K562 (cell line): Measurements from ENCODE around the gene COQ3. TPM values are rescaled to one million over a fixed set of nuclear protein-coding genes. Genes with fewer than 3 reads are reported as not detected.

Source experiments
- ARID2 ChIP-seq: fragments of 450-650 bp; IDR thresholded peaks from 2 replicates; pipeline ENCODE4 v1.6.1; 2017; ENCODE audit warnings: antibody characterized with exemption, mild to moderate bottlenecking
- ARID3A ChIP-seq: IDR thresholded peaks from 2 replicates; pipeline ENCODE4 v1.6.1; 2012; ENCODE audit warnings: low read depth, low read length, improper control_type of control experiment, borderline replicate concordance
- CTBP1 ChIP-seq: fragments of 450-650 bp; IDR thresholded peaks from 2 replicates; pipeline ENCODE4 v1.6.1; 2016; ENCODE audit warnings: borderline replicate concordance
- EHMT2 ChIP-seq: fragments of 450-650 bp; IDR thresholded peaks from 2 replicates; pipeline ENCODE4 v1.6.1; 2018; ENCODE audit warnings: antibody characterized with exemption
- HNRNPUL1 ChIP-seq: fragments of 200-400 bp; formaldehyde crosslinking; IDR thresholded peaks from 2 replicates; pipeline ENCODE4 v1.6.1; 2017; ENCODE audit warnings: low read length
- ILK ChIP-seq: fragments of 450-650 bp; IDR thresholded peaks from 2 replicates; pipeline ENCODE4 v1.6.1; 2016; ENCODE audit warnings: missing genetic modification characterization, low read depth, mild to moderate bottlenecking, missing compliant biosample characterization, moderate library complexity, borderline replicate concordance
- KHSRP ChIP-seq: fragments of 450-650 bp; IDR thresholded peaks from 2 replicates; pipeline ENCODE4 v1.6.1; 2017
- NR2C1 ChIP-seq, 2 experiments: fragments of 450-650 bp; IDR thresholded peaks; 2 replicates each; pipeline ENCODE4 v1.6.1; 2017; ENCODE audit warnings: mild to moderate bottlenecking in 2 of 2, antibody characterized with exemption in 1 of 2, inconsistent platforms in 1 of 2, missing compliant biosample characterization in 1 of 2, missing genetic modification characterization in 1 of 2
- PML ChIP-seq: IDR thresholded peaks from 2 replicates; pipeline ENCODE4 v1.6.1; 2012; ENCODE audit warnings: low read length, inconsistent platforms
- PRMT5 ChIP-seq: sonication (generic); formaldehyde crosslinking; IDR thresholded peaks from 2 replicates; pipeline ENCODE4 v1.5.0; 2020; ENCODE audit warnings: missing genetic modification reagents
- RBFOX2 ChIP-seq: fragments of 200-400 bp; formaldehyde crosslinking; IDR thresholded peaks from 2 replicates; pipeline ENCODE4 v1.6.1; 2017; ENCODE audit warnings: low read depth, mild to moderate bottlenecking, low read length, moderate library complexity
- RCOR1 ChIP-seq, 2 experiments: IDR thresholded peaks; 2 replicates each; pipeline ENCODE4 v1.6.1; 2012; ENCODE audit warnings: low read depth in 2 of 2, low read length in 2 of 2, borderline replicate concordance in 1 of 2, improper control_type of control experiment in 1 of 2
- SAFB ChIP-seq: fragments of 200-400 bp; formaldehyde crosslinking; IDR thresholded peaks from 2 replicates; pipeline ENCODE4 v1.6.1; 2017; ENCODE audit warnings: low read depth, low read length, borderline replicate concordance
- SMC3 ChIP-seq: conservative IDR thresholded peaks from 2 replicates; pipeline ENCODE4 v1.6.1; 2011; ENCODE audit warnings: low read depth, low read length, improper control_type of control experiment; ENCODE audit not compliant: insufficient read depth
- TCF7L2 ChIP-seq: fragments of 150-350 bp; IDR thresholded peaks from 2 replicates; pipeline ENCODE4 v1.6.1; 2016; ENCODE audit warnings: low read depth, mild to moderate bottlenecking, low read length, moderate library complexity
- ZBTB12 ChIP-seq: fragments of 250-450 bp; sonication (Bioruptor Pico); IDR thresholded peaks from 2 replicates; pipeline ENCODE4 v1.4.0; 2020
- ZNF133 ChIP-seq: fragments of 250-450 bp; sonication (Bioruptor Pico); IDR thresholded peaks from 2 replicates; pipeline ENCODE4 v1.4.0; 2020; ENCODE audit warnings: mild to moderate bottlenecking
- ZNF354B ChIP-seq: fragments of 250-450 bp; sonication (Bioruptor Pico); IDR thresholded peaks from 2 replicates; pipeline ENCODE4 v1.4.0; 2020
- ZNF408 ChIP-seq: fragments of 250-450 bp; sonication (Bioruptor Pico); IDR thresholded peaks from 2 replicates; pipeline ENCODE4 v1.4.0; 2020; ENCODE audit warnings: low read depth, mild to moderate bottlenecking, moderate library complexity
- polyA plus RNA-seq, 8 experiments: library from polyadenylated mRNA; depleted of rRNA in 4 of 8; stranded (reverse) in 5 of 8; unstranded in 3 of 8; fragments of >200 nt; fragmentation: Nextera tagmentation in 2 of 8; fragmentation: Illumina TruSeq in 1 of 8; extraction: Ambion mirVana in 2 of 8; extraction: Trizol in 1 of 8; gene quantifications; 2 replicates each; pipeline versions ENCODE4 v1.2.1 to v1.2.3, GENCODE V29; 2011 to 2014; ENCODE audit warnings: inconsistent platforms in 1 of 8, missing spikeins in 1 of 8
- total RNA-seq, 7 experiments: library from RNA; depleted of rRNA in 6 of 7; stranded (reverse); fragments of >200 nt in 6 of 7; fragmentation: Illumina TruSeq in 2 of 7; extraction: Trizol in 2 of 7; gene quantifications; 2 replicates each; pipeline versions ENCODE4 v1.2.1 to v1.2.3, GENCODE V29; 2011 to 2021; ENCODE audit warnings: low replicate concordance in 1 of 7
- TF ChIP-seq, protein P1 (sequence below): fragments of 450-650 bp; IDR thresholded peaks from 2 replicates; pipeline ENCODE4 v1.6.1; 2018; ENCODE audit not compliant: partially characterized antibody
- TF ChIP-seq, protein P2 (sequence below): IDR thresholded peaks from 2 replicates; pipeline ENCODE4 v1.6.1; 2011; ENCODE audit not compliant: insufficient read length; ENCODE audit errors: extremely low read depth

The COQ3 gene
- total and polyA plus RNA-seq, 9 of the 15 experiments (the other 6 are each of a cell fraction or from before 2014, with no cell fraction given), result 16.9 to 137 (median 33.9) TPM

DNA sequence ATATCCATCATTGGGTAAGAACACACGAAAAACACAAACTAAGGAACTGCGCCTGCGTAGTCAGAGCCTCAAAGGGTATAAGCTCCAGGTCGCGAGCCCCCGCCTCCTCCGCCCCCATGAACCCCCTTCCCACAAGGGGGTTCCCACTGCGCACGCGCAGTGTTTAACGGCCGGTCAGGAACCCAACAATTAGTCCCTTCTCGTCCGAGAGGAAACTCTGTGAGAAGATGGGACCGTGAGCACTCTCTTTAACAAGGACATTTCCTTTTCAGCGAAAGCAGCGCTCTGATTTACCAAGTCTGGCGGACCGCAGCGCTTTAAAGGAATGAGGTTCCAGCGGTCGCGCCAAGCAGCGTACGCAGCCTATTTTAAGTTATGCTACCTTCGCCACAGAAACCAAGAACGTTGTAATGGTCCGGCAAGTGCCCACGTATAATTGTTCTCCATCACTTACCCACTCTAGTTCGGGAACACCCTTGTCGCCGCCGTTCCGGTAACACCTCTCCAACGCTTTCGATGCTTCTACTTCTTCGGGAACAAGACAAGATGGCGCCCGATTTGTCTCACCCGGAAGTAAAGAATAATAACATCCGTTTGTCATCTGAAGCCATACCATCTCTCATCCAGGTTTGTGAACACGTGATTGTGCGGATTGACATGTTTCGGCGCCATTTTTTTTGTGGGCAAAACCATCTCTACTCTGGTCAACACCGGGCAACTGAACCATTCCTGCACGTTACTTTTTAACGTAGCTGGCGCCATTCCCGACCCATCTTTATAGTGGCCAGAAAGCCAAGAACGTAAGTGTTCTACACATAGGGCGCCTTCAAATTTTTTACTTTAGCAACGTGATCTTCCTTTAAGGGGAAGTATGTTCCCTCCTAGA is 31.0 kb upstream of the COQ3 start, which contains the start of gene PNISR (continued):
- TF ChIP-seq NR2C1 (IDR thresholded peaks at IDR 0.05) (peak; percentile 100), NR2C1 (tag; IDR thresholded peaks at IDR 0.05) (peak; percentile 100), EHMT2 (peak; percentile 73; the same call in 1 of the 2 replicates), ARID3A (no peak), CTBP1 (no peak; the same call in 1 of the 2 replicates), ZNF133 (no peak), KHSRP (no peak), TCF7L2 (no peak), ARID2 (no peak), ZBTB12 (CRISPR knock-in tag) (no peak), RBFOX2 (peak; percentile 77), ZNF408 (no peak), PRMT5 (CRISPR knock-in tag) (no peak), PML (peak; percentile 73), ZNF354B (CRISPR knock-in tag) (no peak), ILK (tag) (no peak), SAFB (no peak), SMC3 (no peak), HNRNPUL1 (no peak), RCOR1 (IDR thresholded peaks at IDR 0.05; ENCODE audit: borderline replicate concordance in 1 of 2, low read depth in 2 of 2, low read length in 2 of 2) (0 out of 4 replicates have a peak, but pooled peaks of 1 of the 2 experiments have one; percentile 1)
- TF ChIP-seq, protein P1, sequence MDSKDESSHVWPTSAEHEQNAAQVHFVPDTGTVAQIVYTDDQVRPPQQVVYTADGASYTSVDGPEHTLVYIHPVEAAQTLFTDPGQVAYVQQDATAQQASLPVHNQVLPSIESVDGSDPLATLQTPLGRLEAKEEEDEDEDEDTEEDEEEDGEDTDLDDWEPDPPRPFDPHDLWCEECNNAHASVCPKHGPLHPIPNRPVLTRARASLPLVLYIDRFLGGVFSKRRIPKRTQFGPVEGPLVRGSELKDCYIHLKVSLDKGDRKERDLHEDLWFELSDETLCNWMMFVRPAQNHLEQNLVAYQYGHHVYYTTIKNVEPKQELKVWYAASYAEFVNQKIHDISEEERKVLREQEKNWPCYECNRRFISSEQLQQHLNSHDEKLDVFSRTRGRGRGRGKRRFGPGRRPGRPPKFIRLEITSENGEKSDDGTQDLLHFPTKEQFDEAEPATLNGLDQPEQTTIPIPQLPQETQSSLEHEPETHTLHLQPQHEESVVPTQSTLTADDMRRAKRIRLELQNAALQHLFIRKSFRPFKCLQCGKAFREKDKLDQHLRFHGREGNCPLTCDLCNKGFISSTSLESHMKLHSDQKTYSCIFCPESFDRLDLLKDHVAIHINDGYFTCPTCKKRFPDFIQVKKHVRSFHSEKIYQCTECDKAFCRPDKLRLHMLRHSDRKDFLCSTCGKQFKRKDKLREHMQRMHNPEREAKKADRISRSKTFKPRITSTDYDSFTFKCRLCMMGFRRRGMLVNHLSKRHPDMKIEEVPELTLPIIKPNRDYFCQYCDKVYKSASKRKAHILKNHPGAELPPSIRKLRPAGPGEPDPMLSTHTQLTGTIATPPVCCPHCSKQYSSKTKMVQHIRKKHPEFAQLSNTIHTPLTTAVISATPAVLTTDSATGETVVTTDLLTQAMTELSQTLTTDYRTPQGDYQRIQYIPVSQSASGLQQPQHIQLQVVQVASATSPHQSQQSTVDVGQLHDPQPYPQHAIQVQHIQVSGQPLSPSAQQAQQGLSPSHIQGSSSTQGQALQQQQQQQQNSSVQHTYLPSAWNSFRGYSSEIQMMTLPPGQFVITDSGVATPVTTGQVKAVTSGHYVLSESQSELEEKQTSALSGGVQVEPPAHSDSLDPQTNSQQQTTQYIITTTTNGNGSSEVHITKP, result peak; percentile 95
- TF ChIP-seq, protein P2, sequence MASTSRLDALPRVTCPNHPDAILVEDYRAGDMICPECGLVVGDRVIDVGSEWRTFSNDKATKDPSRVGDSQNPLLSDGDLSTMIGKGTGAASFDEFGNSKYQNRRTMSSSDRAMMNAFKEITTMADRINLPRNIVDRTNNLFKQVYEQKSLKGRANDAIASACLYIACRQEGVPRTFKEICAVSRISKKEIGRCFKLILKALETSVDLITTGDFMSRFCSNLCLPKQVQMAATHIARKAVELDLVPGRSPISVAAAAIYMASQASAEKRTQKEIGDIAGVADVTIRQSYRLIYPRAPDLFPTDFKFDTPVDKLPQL, result no peak
